Adrenal gland (tissue), 19 donors: ENCODE data around the gene LRRC30. TPM values are rescaled to one million over a fixed set of nuclear protein-coding genes. Genes with fewer than 3 reads are reported as not detected.

Experiments used
- DNase-seq, 7 donors: peaks; one replicate each; pipeline ENCODE4 v3.0.0-alpha.2; 2019 to 2020
- H3K27ac ChIP-seq, 5 donors: fragments of 200-600 bp; sonication (generic) in 4 of 5; 1 replicate in 3 of 5; 2 replicates in 2 of 5; pipeline versions ENCODE4 v1.5.1 to v1.8.0; 2016 to 2020; ENCODE audit warnings: mild to moderate bottlenecking in 1 of 5
- H3K27me3 ChIP-seq: fragments of 200-600 bp; 2 replicates; pipeline ENCODE4 v1.8.0; 2021
- H3K36me3 ChIP-seq, 2 donors: fragments of 200-600 bp; replicated peaks in 1 of 2; 1 replicate in 1 of 2; 2 replicates in 1 of 2; pipeline versions ENCODE4 v1.5.1 to v1.8.0; 2018 to 2022
- H3K4me1 ChIP-seq, 2 donors: fragments of 200-600 bp; replicated peaks in 1 of 2; 1 replicate in 1 of 2; 2 replicates in 1 of 2; pipeline versions ENCODE4 v1.5.1 to v1.8.0; 2018 to 2021
- H3K4me3 ChIP-seq, 4 donors: fragments of 200-600 bp; sonication (generic) in 3 of 4; one replicate each; pipeline ENCODE4 v1.5.1; 2016 to 2018
- H3K9me3 ChIP-seq, 3 donors: fragments of 200-600 bp; sonication (generic) in 1 of 3; replicated peaks in 1 of 3; 1 replicate in 2 of 3; 2 replicates in 1 of 3; pipeline versions ENCODE4 v1.5.1 to v1.8.0; 2016 to 2021
- POLR2A ChIP-seq, 2 donors: fragments of 450-650 bp; IDR thresholded peaks; one replicate each; pipeline ENCODE4 v1.6.1; 2017; ENCODE audit warnings: antibody characterized with exemption in 2 of 2, mild to moderate bottlenecking in 2 of 2, moderate library complexity in 1 of 2
- WGBS, 4 donors: extraction: QIAGEN DNeasy Blood & Tissue Kit in 2 of 4; methylation state at CpG; one replicate each; pipeline versions ENCODE4 v1.1.5 to v1.1.7; 2013 to 2017; 5-methylcytosine and 5-hydroxymethylcytosine counted together
- intact Hi-C, 2 donors: fragments of 100-400 bp; cut with DNase I; formaldehyde crosslinking; loops; one replicate each; pipeline versions ENCODE4 v1.14.1 to v1.15.0; 2022 to 2023
- long read RNA-seq, 10 donors: library from polyadenylated mRNA in 3 of 10; unstranded in 2 of 10; stranded (forward) in 1 of 10; transcript quantifications; one replicate each; pipeline ENCODE4 v2.0.0 and lab custom pipeline, GENCODE V29; 2021 to 2026
- polyA plus RNA-seq, 3 donors: library from polyadenylated mRNA; stranded (reverse); fragments of 200-250 nt in 2 of 3; fragments of 350-450 nt in 1 of 3; fragmentation: Illumina TruSeq in 1 of 3; extraction: RNeasy Lipid Tissue Mini Kit (QIAGEN cat#74804) in 1 of 3; gene quantifications; one replicate each; pipeline ENCODE4 v1.2.3, GENCODE V29; 2013 to 2014
- total RNA-seq, 9 donors: library from RNA; depleted of rRNA in 4 of 9; stranded (reverse); fragments of >200 nt in 4 of 9; fragments of 120-200 nt in 1 of 9; fragmentation: NEBNext Ultra II Directional in 1 of 9; extraction: Animal tissue kit (Norgen Biotek cat#: 25700) in 1 of 9; gene quantifications; one replicate each; pipeline versions ENCODE4 v1.1.0 to v1.2.4, GENCODE V29; 2013 to 2023
- TF ChIP-seq, protein P1 (sequence below), 6 experiments: fragments of 450-650 bp in 4 of 6; fragments of 200-600 bp in 2 of 6; sonication (generic) in 1 of 6; IDR thresholded peaks; 1 replicate in 5 of 6; 2 replicates in 1 of 6; pipeline versions ENCODE4 v1.5.1 to v1.8.0; 2016 to 2021; ENCODE audit warnings: antibody characterized with exemption in 6 of 6, mild to moderate bottlenecking in 2 of 6, moderate library complexity in 1 of 6
- donor health status: healthy with polysubstance abuse.
- donor health status: Bipolar disorder and iron deficiency.
- donor health status: DM: yes; HTN: yes; CAD: no.
- donor health status: DM: no; HTN: no; CAD: no.
- donor health status: DM: no; HTN: no; CAD: no.
- donor health status: DM: yes; HTN: yes; CAD: no.

LRRC30 gene
- total RNA-seq: not detected
- not detected for polyA plus RNA-seq
- long read RNA-seq, donor 1: 0 reads
- long read RNA-seq, donor 2: 0 reads
- long read RNA-seq, donor 3: 0 reads
- long read RNA-seq, donor 4: 0 reads
- long read RNA-seq, donor 5: 0 reads
- long read RNA-seq, donor 6: 0 reads
- long read RNA-seq, donor 7: 0 reads
- long read RNA-seq, donor 8: 0 reads
- long read RNA-seq, donor 9: 0 reads
- long read RNA-seq, donor 10: 0 reads

DNA sequence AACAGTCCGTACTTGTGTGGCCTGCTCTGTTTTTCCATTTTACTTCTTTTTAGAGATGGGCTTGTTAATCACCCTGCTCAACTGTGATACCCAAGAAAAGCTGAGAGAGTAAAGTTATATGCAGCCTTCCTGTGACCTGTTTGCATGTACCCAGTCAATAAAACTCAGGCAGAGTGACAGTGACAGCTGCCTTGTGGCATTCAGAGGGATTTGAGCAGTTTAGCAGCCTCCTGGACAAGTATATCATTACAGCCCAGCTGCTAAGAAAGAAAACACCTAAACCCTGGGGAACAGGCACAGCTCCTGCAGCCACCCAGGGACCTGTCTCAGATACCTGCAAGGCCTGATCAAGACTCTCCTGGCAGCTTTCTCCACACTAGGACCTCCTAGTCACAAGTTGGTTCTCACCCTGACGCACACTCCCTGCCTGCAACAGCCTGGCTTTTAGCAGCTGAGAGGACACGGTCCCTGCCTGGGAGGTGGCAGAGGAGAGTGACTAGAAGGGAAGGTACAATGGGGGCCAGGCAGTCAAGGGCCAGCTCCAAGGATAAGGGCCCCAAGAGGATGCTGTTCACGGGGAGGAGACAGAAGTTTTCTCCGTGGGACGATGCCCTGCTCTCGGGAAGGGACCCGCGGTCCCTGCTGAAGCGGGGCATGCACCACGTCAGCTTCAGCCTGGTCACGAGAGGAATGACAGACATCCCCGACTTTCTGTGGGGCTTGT, at the start of gene LRRC30:
LRRC30 (plus strand) TSS at position 464 of the 724 bp plus-strand sequence; CDS start at position 514, 50 bp downstream.
- Histone ChIP-seq H3K9me3 (no peaks in the 10 kb centered on the region), H3K4me1 (no peaks in the 10 kb centered on the region), H3K36me3 (no peaks in the 10 kb centered on the region), H3K4me3 (no peak within 1 kb of the TSS), H3K27ac (no peak within 1 kb of the TSS), H3K27me3 (peaks cover 4% of the 10 kb centered on the region)
- DNase-seq: no peak
- no peak for TF ChIP-seq POLR2A (IDR thresholded peaks at IDR 0.05)
- TF ChIP-seq, protein P1, sequence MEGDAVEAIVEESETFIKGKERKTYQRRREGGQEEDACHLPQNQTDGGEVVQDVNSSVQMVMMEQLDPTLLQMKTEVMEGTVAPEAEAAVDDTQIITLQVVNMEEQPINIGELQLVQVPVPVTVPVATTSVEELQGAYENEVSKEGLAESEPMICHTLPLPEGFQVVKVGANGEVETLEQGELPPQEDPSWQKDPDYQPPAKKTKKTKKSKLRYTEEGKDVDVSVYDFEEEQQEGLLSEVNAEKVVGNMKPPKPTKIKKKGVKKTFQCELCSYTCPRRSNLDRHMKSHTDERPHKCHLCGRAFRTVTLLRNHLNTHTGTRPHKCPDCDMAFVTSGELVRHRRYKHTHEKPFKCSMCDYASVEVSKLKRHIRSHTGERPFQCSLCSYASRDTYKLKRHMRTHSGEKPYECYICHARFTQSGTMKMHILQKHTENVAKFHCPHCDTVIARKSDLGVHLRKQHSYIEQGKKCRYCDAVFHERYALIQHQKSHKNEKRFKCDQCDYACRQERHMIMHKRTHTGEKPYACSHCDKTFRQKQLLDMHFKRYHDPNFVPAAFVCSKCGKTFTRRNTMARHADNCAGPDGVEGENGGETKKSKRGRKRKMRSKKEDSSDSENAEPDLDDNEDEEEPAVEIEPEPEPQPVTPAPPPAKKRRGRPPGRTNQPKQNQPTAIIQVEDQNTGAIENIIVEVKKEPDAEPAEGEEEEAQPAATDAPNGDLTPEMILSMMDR (IDR thresholded peaks at IDR 0.05): no peak
- 87 to 94% (median 89%) methylated on average over 7 to 13 of the region's 13 CpGs for WGBS, 4 donors
- intact Hi-C loops: no loop called here

DNA sequence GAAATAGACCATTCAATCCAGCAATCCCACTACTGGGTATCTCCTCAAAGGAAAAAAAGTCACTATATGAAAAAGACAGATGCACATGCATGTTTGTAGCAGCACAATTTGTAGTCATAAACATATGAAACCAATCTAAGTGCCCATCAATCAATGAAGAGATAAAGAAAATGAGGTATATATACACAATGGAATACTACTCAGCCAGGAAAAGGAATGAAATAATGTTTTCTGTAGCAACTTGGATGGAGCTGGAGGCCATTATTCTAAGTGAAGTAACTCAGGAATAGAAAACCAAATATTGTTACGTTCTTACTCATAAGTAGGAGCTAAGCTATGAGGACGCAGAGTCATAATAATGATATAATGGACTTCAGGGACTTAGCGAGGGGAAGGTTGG, 45.2 kb upstream of the LRRC30 start:
- no peaks in the 10 kb centered on the region for H3K27me3 ChIP-seq
- H3K4me3 ChIP-seq: no peak overlapping the region
- intact Hi-C loops: no loop called here
- 90 to 93% (median 91%) methylated on average over 3 of the region's 3 CpGs for WGBS, 4 donors
- DNase-seq: no peak
- no peaks in the 10 kb centered on the region for H3K4me1 ChIP-seq
- H3K9me3 ChIP-seq: no peaks in the 10 kb centered on the region
- H3K27ac ChIP-seq: no peak overlapping the region
- TF ChIP-seq, protein P1 (IDR thresholded peaks at IDR 0.05): no peak
- no peak for TF ChIP-seq POLR2A (IDR thresholded peaks at IDR 0.05)
- H3K36me3 ChIP-seq: no peaks in the 10 kb centered on the region

DNA sequence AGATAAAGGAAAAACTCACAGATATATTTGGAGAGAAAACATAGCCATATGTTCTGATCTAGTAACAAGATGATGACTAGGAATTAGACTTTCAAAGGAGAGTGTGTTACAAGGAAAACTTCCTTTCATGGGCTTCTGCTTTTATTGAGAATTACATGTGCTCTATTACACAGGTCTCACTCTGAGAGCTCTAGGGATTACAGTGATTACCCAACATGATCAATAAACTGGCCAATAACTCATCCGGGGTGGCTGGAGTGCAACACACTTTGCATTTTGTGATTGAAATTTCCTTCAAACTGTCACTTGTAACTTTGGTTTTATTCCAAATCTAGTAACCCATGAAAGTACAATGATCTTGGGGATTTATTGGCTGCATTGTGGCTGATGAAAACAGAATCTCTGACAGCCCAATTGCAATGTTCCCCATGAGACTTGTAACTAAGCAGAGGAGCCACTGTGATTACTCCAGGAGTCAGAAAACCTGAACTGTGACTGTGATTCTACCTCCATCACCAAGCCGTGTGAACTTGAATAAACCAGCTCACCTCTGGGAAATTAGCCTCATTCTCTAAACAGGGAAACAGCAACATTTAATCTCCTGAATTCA, 40.2 kb upstream of the LRRC30 start:
- H3K4me1 ChIP-seq: no peaks in the 10 kb centered on the region
- H3K36me3 ChIP-seq: no peaks in the 10 kb centered on the region
- TF ChIP-seq POLR2A (IDR thresholded peaks at IDR 0.05): no peak
- TF ChIP-seq, protein P1 (IDR thresholded peaks at IDR 0.05): no peak
- H3K9me3 ChIP-seq: no peaks in the 10 kb centered on the region
- no peak overlapping the region for H3K4me3 ChIP-seq
- 71 to 86% (median 74%) methylated on average over 2 of the region's 2 CpGs for WGBS, 4 donors
- no peaks in the 10 kb centered on the region for H3K27me3 ChIP-seq
- H3K27ac ChIP-seq: no peak overlapping the region
- intact Hi-C loops: no loop called here
- DNase-seq: no peak

DNA sequence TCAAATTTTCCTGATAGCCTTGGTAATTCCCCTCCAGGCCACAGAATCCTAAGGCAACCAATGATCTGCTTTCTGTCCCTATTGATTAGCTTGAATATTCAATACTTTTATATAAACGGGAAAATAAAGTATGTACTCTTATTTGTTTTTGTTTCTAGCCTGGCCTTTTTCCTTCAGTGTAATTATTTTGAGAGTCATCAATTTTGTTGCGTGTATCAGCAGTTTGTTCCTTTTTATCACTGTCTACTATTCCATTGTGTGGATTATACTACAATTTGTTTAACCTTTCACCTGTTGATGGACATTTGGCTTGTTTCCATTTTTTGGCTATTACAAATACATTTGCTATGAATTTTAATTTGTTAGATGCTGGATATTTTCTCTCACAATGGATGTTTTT, 39.2 kb upstream of the LRRC30 start:
- H3K9me3 ChIP-seq: no peaks in the 10 kb centered on the region
- H3K4me3 ChIP-seq: no peak overlapping the region
- 86 to 89% (median 87%) methylated on average over 2 of the region's 2 CpGs for WGBS, 4 donors
- no peaks in the 10 kb centered on the region for H3K4me1 ChIP-seq
- intact Hi-C loops: no loop called here
- no peak for TF ChIP-seq POLR2A (IDR thresholded peaks at IDR 0.05)
- TF ChIP-seq, protein P1 (IDR thresholded peaks at IDR 0.05): no peak
- H3K36me3 ChIP-seq: no peaks in the 10 kb centered on the region
- DNase-seq: no peak
- no peak overlapping the region for H3K27ac ChIP-seq
- no peaks in the 10 kb centered on the region for H3K27me3 ChIP-seq
